ENCODE measurements around the gene PHYHD1. TPM values are rescaled to one million over a fixed set of nuclear protein-coding genes. Genes with fewer than 3 reads are reported as not detected.

PHYHD1 gene
- total and polyA plus RNA-seq, 3 donors from 2014 or later = 10.9 to 18.5 (median 15.1) TPM

Other genes with a start within 250 kb of the PHYHD1 start
- 100 to 1,000 TPM; 113 to 142 TPM for gene SET, start 231.8 kb upstream of the PHYHD1 start, total RNA-seq
- 159 TPM for gene SET, start 231.8 kb upstream of the PHYHD1 start, polyA plus RNA-seq (ENCODE audit: insufficient read depth, low read depth, low replicate concordance)
- gene PKN3, start 218.5 kb upstream of the PHYHD1 start, total RNA-seq = 1 to 10 TPM; 3.6 to 7.2 TPM
- gene PKN3, start 218.5 kb upstream of the PHYHD1 start, polyA plus RNA-seq (ENCODE audit: insufficient read depth, low read depth, low replicate concordance) = 4.2 TPM
- gene ZDHHC12, start 196.9 kb upstream of the PHYHD1 start, total RNA-seq = 10 to 100 TPM; 36.4 to 57.5 TPM
- 39.3 TPM for gene ZDHHC12, start 196.9 kb upstream of the PHYHD1 start, polyA plus RNA-seq (ENCODE audit: insufficient read depth, low read depth, low replicate concordance)
- gene ZER1, start 149.1 kb upstream of the PHYHD1 start, total RNA-seq = 100 to 1,000 TPM in 1 of 2 donors, 10 to 100 TPM in 1; 96.8 to 112 TPM
- 118 TPM for gene ZER1, start 149.1 kb upstream of the PHYHD1 start, polyA plus RNA-seq (ENCODE audit: insufficient read depth, low read depth, low replicate concordance)
- 10 to 100 TPM; 14.3 to 15.7 TPM for gene TBC1D13, start 133.7 kb upstream of the PHYHD1 start, total RNA-seq
- gene TBC1D13, start 133.7 kb upstream of the PHYHD1 start, polyA plus RNA-seq (ENCODE audit: insufficient read depth, low read depth, low replicate concordance) = 15.5 TPM
- gene ENDOG, start 102.5 kb upstream of the PHYHD1 start, total RNA-seq = 10 to 100 TPM; 28.9 to 30.4 TPM
- 33.9 TPM for gene ENDOG, start 102.5 kb upstream of the PHYHD1 start, polyA plus RNA-seq (ENCODE audit: insufficient read depth, low read depth, low replicate concordance)
- 10 to 100 TPM; 34.0 to 43.2 TPM for gene SPOUT1, start 91.2 kb upstream of the PHYHD1 start, total RNA-seq
- gene SPOUT1, start 91.2 kb upstream of the PHYHD1 start, polyA plus RNA-seq (ENCODE audit: insufficient read depth, low read depth, low replicate concordance) = 14.4 TPM
- 10 to 100 TPM; 14.0 to 18.0 TPM for gene KYAT1, start 39.0 kb upstream of the PHYHD1 start, total RNA-seq
- gene KYAT1, start 39.0 kb upstream of the PHYHD1 start, polyA plus RNA-seq (ENCODE audit: insufficient read depth, low read depth, low replicate concordance) = 11.6 TPM
- 10 to 100 TPM; 54.3 to 61.3 TPM for gene LRRC8A, start 38.8 kb upstream of the PHYHD1 start, total RNA-seq
- gene LRRC8A, start 38.8 kb upstream of the PHYHD1 start, polyA plus RNA-seq (ENCODE audit: insufficient read depth, low read depth, low replicate concordance) = 30.9 TPM
- gene DOLK, start 26.6 kb downstream of the PHYHD1 start, total RNA-seq = 10 to 100 TPM; 26.4 to 29.4 TPM
- gene DOLK, start 26.6 kb downstream of the PHYHD1 start, polyA plus RNA-seq (ENCODE audit: insufficient read depth, low read depth, low replicate concordance) = 36.9 TPM
- 100 to 1,000 TPM; 165 to 184 TPM for gene NUP188, start 26.7 kb downstream of the PHYHD1 start, total RNA-seq
- 241 TPM for gene NUP188, start 26.7 kb downstream of the PHYHD1 start, polyA plus RNA-seq (ENCODE audit: insufficient read depth, low read depth, low replicate concordance)
- 10 to 100 TPM; 88.8 to 92.2 TPM for gene SH3GLB2, start 107.3 kb downstream of the PHYHD1 start, total RNA-seq
- gene SH3GLB2, start 107.3 kb downstream of the PHYHD1 start, polyA plus RNA-seq (ENCODE audit: insufficient read depth, low read depth, low replicate concordance) = 62.3 TPM
- 10 to 100 TPM; 42.0 to 42.7 TPM for gene MIGA2, start 115.6 kb downstream of the PHYHD1 start, total RNA-seq
- 22.9 TPM for gene MIGA2, start 115.6 kb downstream of the PHYHD1 start, polyA plus RNA-seq (ENCODE audit: insufficient read depth, low read depth, low replicate concordance)
- gene DOLPP1, start 160.1 kb downstream of the PHYHD1 start, total RNA-seq = 10 to 100 TPM; 14.0 to 14.4 TPM
- 17.9 TPM for gene DOLPP1, start 160.1 kb downstream of the PHYHD1 start, polyA plus RNA-seq (ENCODE audit: insufficient read depth, low read depth, low replicate concordance)
- gene CRAT, start 189.8 kb downstream of the PHYHD1 start, total RNA-seq = 100 to 1,000 TPM; 188 to 272 TPM
- 451 TPM for gene CRAT, start 189.8 kb downstream of the PHYHD1 start, polyA plus RNA-seq (ENCODE audit: insufficient read depth, low read depth, low replicate concordance)
- gene PTPA, start 190.4 kb downstream of the PHYHD1 start, total RNA-seq = 100 to 1,000 TPM; 163 to 177 TPM
- gene PTPA, start 190.4 kb downstream of the PHYHD1 start, polyA plus RNA-seq (ENCODE audit: insufficient read depth, low read depth, low replicate concordance) = 268 TPM